ENCODE data around the gene UTP3. TPM values are rescaled to one million over a fixed set of nuclear protein-coding genes. Genes with fewer than 3 reads are reported as not detected.

UTP3 gene
- total and polyA plus RNA-seq, 9 of the 15 experiments (the other 6 are each of a cell fraction or from before 2014, with no cell fraction given), result 11.9 to 69.3 (median 34.0) TPM

DNA sequence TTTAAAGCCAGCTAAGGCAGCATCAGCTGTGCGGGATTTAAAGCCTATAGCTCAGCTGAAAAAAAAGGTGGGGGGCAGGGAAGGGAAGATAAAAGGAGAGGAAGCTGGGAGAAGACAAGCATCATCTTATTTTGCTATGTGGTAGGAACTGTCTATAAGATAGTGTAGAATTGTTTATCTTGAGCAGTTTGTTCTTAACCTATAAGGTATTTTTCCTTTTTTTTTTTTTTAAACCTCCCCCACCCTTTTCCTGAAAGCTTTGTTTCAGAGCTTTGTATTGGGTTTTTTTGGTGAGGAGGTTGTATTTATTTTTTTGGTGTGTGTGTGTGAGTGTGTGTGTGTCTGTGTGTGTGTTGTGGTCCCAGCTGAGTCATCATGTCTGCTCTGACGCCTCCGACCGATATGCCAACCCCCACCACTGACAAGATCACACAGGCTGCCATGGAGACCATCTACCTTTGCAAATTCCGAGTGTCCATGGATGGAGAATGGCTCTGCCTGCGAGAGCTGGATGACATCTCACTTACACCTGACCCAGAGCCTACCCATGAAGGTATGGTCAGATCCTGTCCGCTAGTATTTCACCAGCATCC lies 34.0 kb downstream of the UTP3 start (continued):
- no peak for TF ChIP-seq ZNF584 (CRISPR knock-in tag; IDR thresholded peaks at IDR 0.05; ENCODE audit: low read depth)
- no peak for TF ChIP-seq HNRNPUL1 (IDR thresholded peaks at IDR 0.05; ENCODE audit: low read length)
- TF ChIP-seq PURB (CRISPR knock-in tag; IDR thresholded peaks at IDR 0.05; ENCODE audit: low read depth), result no peak
- no peak for TF ChIP-seq RBM17 (IDR thresholded peaks at IDR 0.05; ENCODE audit: borderline replicate concordance, low read depth, low read length)
- TF ChIP-seq, protein P1, sequence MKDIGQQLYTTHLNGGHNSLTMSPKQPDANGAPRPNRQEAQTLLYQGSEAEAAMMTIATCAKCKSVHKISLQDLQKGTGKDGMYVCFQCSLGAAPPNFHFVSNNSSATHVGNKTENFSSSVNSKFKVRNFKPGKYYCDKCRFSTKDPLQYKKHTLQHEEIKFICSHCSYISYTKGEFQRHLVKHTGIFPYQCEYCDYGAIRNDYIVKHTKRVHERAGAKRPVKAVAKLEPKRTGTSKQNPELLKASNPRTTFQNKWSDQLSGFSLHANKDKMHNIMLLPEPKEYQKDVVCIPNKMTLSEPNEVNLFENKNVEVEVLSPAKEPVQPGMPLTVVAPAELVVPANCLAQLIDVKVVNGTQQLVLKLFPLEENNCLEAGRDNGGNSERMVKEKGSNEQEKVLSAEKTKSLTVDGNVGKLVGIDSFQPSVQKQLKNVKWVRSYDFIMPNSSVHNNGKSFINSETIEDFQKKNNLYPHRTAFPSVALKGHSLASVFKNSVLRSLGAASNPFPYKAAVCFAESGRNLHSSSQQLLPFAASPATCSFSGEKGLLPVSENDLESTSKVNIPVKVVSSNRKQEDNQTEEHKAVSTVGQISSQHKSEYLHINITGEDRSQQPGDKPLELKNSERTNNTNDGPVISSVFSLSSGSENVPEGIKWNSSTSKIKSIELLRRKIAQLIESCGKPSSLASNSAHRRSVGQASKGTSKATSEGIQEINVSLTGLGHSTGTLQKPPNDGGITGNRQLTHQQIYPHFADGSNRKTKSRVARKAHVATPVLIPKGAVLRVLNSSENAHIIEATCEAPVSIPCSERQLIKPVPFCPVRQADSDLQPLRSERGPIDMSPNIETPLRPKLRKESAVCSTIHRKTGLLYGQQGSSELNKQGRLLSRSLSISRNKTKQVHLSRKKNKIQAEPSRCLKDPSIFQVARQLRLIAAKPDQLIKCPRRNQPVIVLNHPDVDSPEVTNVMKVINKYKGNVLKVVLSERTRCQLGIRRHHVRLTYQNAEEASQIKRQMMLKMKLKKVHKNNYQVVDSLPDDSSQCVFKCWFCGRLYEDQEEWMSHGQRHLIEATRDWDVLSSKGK (CRISPR knock-in tag; IDR thresholded peaks at IDR 0.05), result no peak
- no peak for TF ChIP-seq FOXA1 (IDR thresholded peaks at IDR 0.05; ENCODE audit: borderline replicate concordance)
- TF ChIP-seq ZBTB17 (CRISPR knock-in tag; IDR thresholded peaks at IDR 0.05), result no peak
- TF ChIP-seq, protein P2, sequence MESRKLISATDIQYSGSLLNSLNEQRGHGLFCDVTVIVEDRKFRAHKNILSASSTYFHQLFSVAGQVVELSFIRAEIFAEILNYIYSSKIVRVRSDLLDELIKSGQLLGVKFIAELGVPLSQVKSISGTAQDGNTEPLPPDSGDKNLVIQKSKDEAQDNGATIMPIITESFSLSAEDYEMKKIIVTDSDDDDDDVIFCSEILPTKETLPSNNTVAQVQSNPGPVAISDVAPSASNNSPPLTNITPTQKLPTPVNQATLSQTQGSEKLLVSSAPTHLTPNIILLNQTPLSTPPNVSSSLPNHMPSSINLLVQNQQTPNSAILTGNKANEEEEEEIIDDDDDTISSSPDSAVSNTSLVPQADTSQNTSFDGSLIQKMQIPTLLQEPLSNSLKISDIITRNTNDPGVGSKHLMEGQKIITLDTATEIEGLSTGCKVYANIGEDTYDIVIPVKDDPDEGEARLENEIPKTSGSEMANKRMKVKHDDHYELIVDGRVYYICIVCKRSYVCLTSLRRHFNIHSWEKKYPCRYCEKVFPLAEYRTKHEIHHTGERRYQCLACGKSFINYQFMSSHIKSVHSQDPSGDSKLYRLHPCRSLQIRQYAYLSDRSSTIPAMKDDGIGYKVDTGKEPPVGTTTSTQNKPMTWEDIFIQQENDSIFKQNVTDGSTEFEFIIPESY (CRISPR knock-in tag; IDR thresholded peaks at IDR 0.05), result 0 out of 2 replicates have a peak, but pooled peaks have one; percentile 22
- TF ChIP-seq EP300 (IDR thresholded peaks at IDR 0.05; ENCODE audit: low read length), result no peak
- TF ChIP-seq CREM (IDR thresholded peaks at IDR 0.05; ENCODE audit: low read depth), result peak; percentile 63; the same call in 1 of the 2 replicates
- TF ChIP-seq ARID2 (IDR thresholded peaks at IDR 0.05), result no peak
- no peak for TF ChIP-seq ZNF583 (CRISPR knock-in tag; IDR thresholded peaks at IDR 0.05)
- TF ChIP-seq ZNF79 (CRISPR knock-in tag; IDR thresholded peaks at IDR 0.05; ENCODE audit: low read depth), result no peak
- TF ChIP-seq FOXJ2 (tag; IDR thresholded peaks at IDR 0.05), result no peak; the same call in 1 of the 2 replicates
- no peak for TF ChIP-seq DNMT1 (IDR thresholded peaks at IDR 0.05)
- no peak for TF ChIP-seq CBX3 (IDR thresholded peaks at IDR 0.05; ENCODE audit: borderline replicate concordance in 1 of 2, low read length in 2 of 2)
- TF ChIP-seq MECOM (CRISPR knock-in tag; IDR thresholded peaks at IDR 0.05), result 0 out of 2 replicates have a peak, but pooled peaks have one; percentile 38
- TF ChIP-seq, protein P3, sequence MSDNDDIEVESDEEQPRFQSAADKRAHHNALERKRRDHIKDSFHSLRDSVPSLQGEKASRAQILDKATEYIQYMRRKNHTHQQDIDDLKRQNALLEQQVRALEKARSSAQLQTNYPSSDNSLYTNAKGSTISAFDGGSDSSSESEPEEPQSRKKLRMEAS (CRISPR knock-in tag; IDR thresholded peaks at IDR 0.05), result no peak
- peak; percentile 53; the same call in 1 of the 2 replicates for TF ChIP-seq MAFK (IDR thresholded peaks at IDR 0.05; ENCODE audit: low read length)
- no peak for TF ChIP-seq MBD2 (IDR thresholded peaks at IDR 0.05; ENCODE audit: borderline replicate concordance, low read depth)
- TF ChIP-seq SRSF3 (IDR thresholded peaks at IDR 0.05; ENCODE audit: insufficient read depth, low read length), result no peak
- no peak for TF ChIP-seq PHB (CRISPR knock-in tag; IDR thresholded peaks at IDR 0.05)
- TF ChIP-seq MCM7 (IDR thresholded peaks at IDR 0.05), result no peak
- TF ChIP-seq ARNT (IDR thresholded peaks at IDR 0.05), result no peak
- TF ChIP-seq TARDBP (IDR thresholded peaks at IDR 0.05), result no peak
- TF ChIP-seq RBM22 (IDR thresholded peaks at IDR 0.05; ENCODE audit: low read depth, low read length, poor library complexity, severe bottlenecking), result no peak

Measured in K562 (cell line).